K562 (cell line): ENCODE measurements around the gene NFATC1. TPM values are rescaled to one million over a fixed set of nuclear protein-coding genes. Genes with fewer than 3 reads are reported as not detected.
A peak's percentile ranks its signal among the peaks of the same experiment; 100 is the strongest.

ENCODE experiments used
- ATAC-seq: fragments of 200-7000 bp; cut with Tn5 transposase; 3 replicates; pipeline ENCODE4 v1.9.1; 2020; ENCODE audit warnings: moderate library complexity
- BruUV-seq: library from RNA; stranded (reverse); fragments of 400-500 nt; replicated peaks from 2 replicates; lab custom pipeline; 2021; lab: Mats Ljungman, UMichigan
- CTCF ChIA-PET: fragments of 300-600 bp; formaldehyde crosslinking; extraction: SDS; loops from one replicate; lab custom pipeline; 2021; ENCODE audit warnings: low intra/inter-chr PET ratio; lab: Yijun Ruan, JAX
- POLR2A ChIA-PET: fragments of 300-600, 350-650 bp; sonication (Branson Sonifier 250); formaldehyde crosslinking; extraction: SDS; loops from one replicate; lab custom pipeline; 2021; ENCODE audit warnings: antibody characterized with exemption, inconsistent platforms; lab: Yijun Ruan, JAX
- DNase-seq, 4 experiments: peaks; one replicate each; pipeline versions ENCODE4 v3.0.0 to v3.0.0-alpha.2; 2011 to 2018; ENCODE audit warnings: low spot score in 3 of 4, mixed read lengths in 3 of 4; ENCODE audit errors: extremely low read depth in 1 of 4
- FAIRE-seq: peaks from 2 replicates; lab custom pipeline; 2011; peaks lifted over from hg19 to GRCh38; lab: Jason Lieb, UNC
- H2AFZ ChIP-seq: 2 replicates; pipeline ENCODE4 v1.6.0; 2011; ENCODE audit warnings: low read depth, low read length, control low read depth, inconsistent platforms
- H3K27ac ChIP-seq: fragments of 200-600 bp; 3 replicates; pipeline ENCODE4 v1.8.0; 2011; ENCODE audit warnings: low read depth, mild to moderate bottlenecking, control low read depth, inconsistent platforms, low read length, moderate library complexity, mixed read lengths; ENCODE audit errors: extremely low read depth
- H3K27me3 ChIP-seq, 2 experiments: fragments of 300-600 bp in 1 of 2; 2 replicates in 1 of 2; 3 replicates in 1 of 2; pipeline versions ENCODE4 v1.6.0 to v1.8.0; 2011; ENCODE audit warnings: inconsistent platforms in 2 of 2, low read length in 2 of 2, mild to moderate bottlenecking in 1 of 2, mixed read lengths in 1 of 2, moderate library complexity in 1 of 2; ENCODE audit not compliant: control insufficient read depth in 2 of 2, insufficient read depth in 2 of 2
- H3K36me3 ChIP-seq: fragments of 300-600 bp; 3 replicates; pipeline ENCODE4 v1.8.0; 2011; ENCODE audit warnings: mild to moderate bottlenecking, low read length, inconsistent platforms; ENCODE audit not compliant: control insufficient read depth, insufficient read depth
- H3K4me1 ChIP-seq, 2 experiments: fragments of 200-600 bp in 1 of 2; replicated peaks in 1 of 2; 2 replicates in 1 of 2; 3 replicates in 1 of 2; pipeline versions ENCODE4 v1.5.1 to v1.8.0; 2011; ENCODE audit warnings: inconsistent platforms in 2 of 2, low read length in 2 of 2, mild to moderate bottlenecking in 1 of 2, mixed read lengths in 1 of 2, moderate library complexity in 1 of 2; ENCODE audit not compliant: control insufficient read depth in 2 of 2, insufficient read depth in 2 of 2
- H3K4me2 ChIP-seq: 2 replicates; pipeline ENCODE4 v1.6.1; 2011; ENCODE audit warnings: low read length, control low read depth, inconsistent platforms, mixed read lengths; ENCODE audit not compliant: insufficient read depth
- H3K4me3 ChIP-seq: fragments of 200-600 bp; sonication (generic), shearing (Covaris generic); 2 replicates; pipeline ENCODE4 v1.5.1; 2016; ENCODE audit warnings: control low read depth, inconsistent platforms
- H3K79me2 ChIP-seq: fragments of 200-600 bp; 3 replicates; pipeline ENCODE4 v1.8.0; 2011; ENCODE audit warnings: low read length, inconsistent platforms; ENCODE audit not compliant: control insufficient read depth, insufficient read depth
- H3K9ac ChIP-seq, 2 experiments: 2 replicates each; pipeline versions ENCODE4 v1.6.0 to v1.6.1; 2011; ENCODE audit warnings: low read depth in 2 of 2, low read length in 2 of 2, control low read depth in 1 of 2, inconsistent platforms in 1 of 2, mild to moderate bottlenecking in 1 of 2, mixed read lengths in 1 of 2; ENCODE audit not compliant: insufficient read depth in 1 of 2
- H3K9me1 ChIP-seq: one replicate; pipeline ENCODE4 v1.6.0; 2011; ENCODE audit warnings: inconsistent platforms, mild to moderate bottlenecking, low read length, moderate library complexity; ENCODE audit not compliant: control insufficient read depth, insufficient read depth
- H3K9me3 ChIP-seq: replicated peaks from 2 replicates; pipeline ENCODE4 v1.5.1; 2011; ENCODE audit warnings: low read depth, low read length, inconsistent platforms; ENCODE audit not compliant: control insufficient read depth, insufficient read depth
- H4K20me1 ChIP-seq: replicated peaks from 2 replicates; pipeline ENCODE4 v1.6.1; 2011; ENCODE audit warnings: low read length, inconsistent platforms, mixed read lengths; ENCODE audit not compliant: control insufficient read depth, insufficient read depth
- ELF2 ChIP-seq: fragments of 250-450 bp; sonication (Bioruptor Pico); IDR thresholded peaks from 2 replicates; pipeline ENCODE4 v1.5.0; 2021; ENCODE audit warnings: mild to moderate bottlenecking
- ELF4 ChIP-seq: fragments of 450-650 bp; formaldehyde crosslinking; IDR thresholded peaks from 2 replicates; pipeline ENCODE4 v1.4.0; 2022; ENCODE audit warnings: missing genetic modification characterization
- L3MBTL2 ChIP-seq: fragments of 450-650 bp; IDR thresholded peaks from 2 replicates; pipeline ENCODE4 v1.6.1; 2016; ENCODE audit warnings: mild to moderate bottlenecking, moderate library complexity
- RAD21 ChIP-seq, 2 experiments: fragments of 250-450 bp in 1 of 2; fragments of 450-650 bp in 1 of 2; sonication (Bioruptor Pico) in 1 of 2; formaldehyde crosslinking in 1 of 2; IDR thresholded peaks in 1 of 2; conservative IDR thresholded peaks in 1 of 2; 2 replicates each; pipeline versions ENCODE4 v1.4.0 to v1.8.0; 2020 to 2022; ENCODE audit warnings: mild to moderate bottlenecking in 2 of 2, moderate library complexity in 1 of 2
- TOE1 ChIP-seq, 2 experiments: fragments of 450-650 bp in 1 of 2; sonication (generic) in 1 of 2; formaldehyde crosslinking in 1 of 2; IDR thresholded peaks; 2 replicates each; pipeline versions ENCODE4 v1.7.1 to v1.8.0; 2016 to 2022; ENCODE audit warnings: borderline replicate concordance in 2 of 2, mild to moderate bottlenecking in 2 of 2, antibody characterized with exemption in 1 of 2, inconsistent platforms in 1 of 2, low read depth in 1 of 2, missing genetic modification reagents in 1 of 2, moderate library complexity in 1 of 2
- WGBS: fragments of 100-300 bp; shearing (Covaris generic); methylation state at CpG from one replicate; pipeline ENCODE4 v1.1.6; 2016; ENCODE audit warnings: low coverage, mixed read lengths; ENCODE audit not compliant: insufficient coverage; ENCODE audit errors: missing lambda C conversion rate; 5-methylcytosine and 5-hydroxymethylcytosine counted together
- in situ Hi-C: fragments of 300-500 bp; cut with MboI; formaldehyde crosslinking; loops from 4 replicates; pipeline ENCODE4 v1.15.0; 2018; ENCODE audit warnings: inconsistent platforms, mixed read lengths
- intact Hi-C: fragments of 100-400 bp; cut with micrococcal nuclease; formaldehyde crosslinking; loops from 2 replicates; pipeline ENCODE4 v1.14.2; 2022
- polyA plus RNA-seq, 8 experiments: library from polyadenylated mRNA; depleted of rRNA in 4 of 8; stranded (reverse) in 5 of 8; unstranded in 3 of 8; fragments of >200 nt; fragmentation: Nextera tagmentation in 2 of 8; fragmentation: Illumina TruSeq in 1 of 8; extraction: Ambion mirVana in 2 of 8; extraction: Trizol in 1 of 8; gene quantifications; 2 replicates each; pipeline versions ENCODE4 v1.2.1 to v1.2.3, GENCODE V29; 2011 to 2014; ENCODE audit warnings: inconsistent platforms in 1 of 8, missing spikeins in 1 of 8
- total RNA-seq, 7 experiments: library from RNA; depleted of rRNA in 6 of 7; stranded (reverse); fragments of >200 nt in 6 of 7; fragmentation: Illumina TruSeq in 2 of 7; extraction: Trizol in 2 of 7; gene quantifications; 2 replicates each; pipeline versions ENCODE4 v1.2.1 to v1.2.3, GENCODE V29; 2011 to 2021; ENCODE audit warnings: low replicate concordance in 1 of 7
- TF ChIP-seq, protein P1 (sequence below), 2 experiments: IDR thresholded peaks; 2 replicates each; pipeline ENCODE4 v1.6.1; 2012; ENCODE audit warnings: improper control_type of control experiment in 2 of 2, low read depth in 2 of 2, low read length in 2 of 2, borderline replicate concordance in 1 of 2
- TF ChIP-seq, protein P2 (sequence below), 2 experiments: fragments of 450-650 bp; conservative IDR thresholded peaks; 2 replicates each; pipeline ENCODE4 v1.6.1; 2017; ENCODE audit warnings: mild to moderate bottlenecking in 2 of 2, moderate library complexity in 2 of 2
- TF ChIP-seq, protein P3 (sequence below): sonication (generic); formaldehyde crosslinking; IDR thresholded peaks from 2 replicates; pipeline ENCODE4 v1.9.0; 2022; ENCODE audit warnings: mild to moderate bottlenecking, missing genetic modification reagents

NFATC1 gene
- total and polyA plus RNA-seq, 9 of the 15 experiments (the other 6 are each of a cell fraction or from before 2014, with no cell fraction given): 1.1 to 16.4 (median 2.5) TPM

DNA sequence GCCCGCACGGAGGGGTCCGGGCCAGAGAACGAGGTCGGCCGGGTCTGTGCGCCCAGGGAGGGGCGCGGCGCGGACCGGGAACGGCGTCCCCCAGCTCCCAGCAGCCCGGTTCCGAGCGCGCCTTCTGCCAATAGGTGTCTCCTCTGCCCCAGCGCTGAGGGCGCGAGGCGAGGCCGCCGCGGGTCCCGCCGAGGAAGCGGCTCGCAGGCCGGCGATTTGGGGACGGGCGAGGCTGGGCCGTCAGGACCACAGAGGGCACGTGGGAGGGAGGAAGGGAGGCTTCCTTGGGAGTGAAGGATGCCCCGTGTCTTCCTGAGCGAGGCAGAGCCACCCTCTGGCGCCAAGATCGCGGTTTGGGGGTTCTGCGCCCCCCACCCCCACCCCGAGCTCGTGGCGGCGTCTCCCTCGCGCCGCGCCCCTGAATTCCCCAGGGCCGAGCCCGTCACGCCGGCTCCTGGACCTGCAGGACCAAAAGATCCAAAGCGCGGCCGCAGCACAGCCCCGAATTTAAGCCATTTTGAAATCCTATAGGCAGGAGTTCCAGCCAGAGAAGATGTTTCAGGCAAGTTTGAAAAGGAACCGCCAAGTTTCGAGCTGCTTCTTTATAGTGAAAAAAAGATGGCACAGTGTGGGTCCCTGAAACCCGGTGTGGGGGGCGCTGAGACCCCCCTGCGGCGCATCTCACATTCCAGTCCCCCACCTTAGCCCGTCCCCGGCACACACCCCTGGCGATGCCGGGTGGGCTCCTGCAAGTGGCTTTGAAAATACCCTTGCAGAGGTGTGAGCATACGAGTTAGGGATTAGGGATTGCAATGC is 909 bp downstream of the NFATC1 start:
- in situ Hi-C loops: no loop called here
- FAIRE-seq (no peak), DNase-seq (peak in 2 of 4 experiments; percentile 50 to 64), ATAC-seq (peak; percentile 42)
- Histone ChIP-seq H3K27ac (peak overlapping the region; percentile 49; the same call in 1 of the 3 replicates), H3K9me3 (no peaks in the 10 kb centered on the region), H3K9ac (peak overlapping the region; percentile 44 to 87), H3K4me3 (peak overlapping the region; percentile 50), H2AFZ (peak overlapping the region; percentile 82), H3K4me1 (peaks cover 0 to 69% of the 10 kb centered on the region in 2 experiments; a peak in 2 of 5 replicates), H3K27me3 (no peaks in the 10 kb centered on the region), H3K4me2 (peak overlapping the region; percentile 55), H3K79me2 (peaks cover 7% of the 10 kb centered on the region), H3K36me3 (no peaks in the 10 kb centered on the region), H4K20me1 (no peaks in the 10 kb centered on the region), H3K9me1 (no peaks in the 10 kb centered on the region)
- ChIA-PET POLR2A (interaction anchor here (0.6 to 1.2 kb wide), 2 partner anchors 9 to 43 kb away, joined by 3 to 4 read pairs; no protein-coding TSS in a partner anchor), CTCF (no interaction called here)
- BruUV-seq: TSS peak; percentile 42
- intact Hi-C loops: loop anchor here (5.0 kb wide), 2 partner anchors 111 to 131 kb away; no protein-coding TSS in a partner anchor
- WGBS: 53% methylated on average over 7 of the region's 68 CpGs
- no peak for TF ChIP-seq ELF2 (CRISPR knock-in tag)
- TF ChIP-seq, protein P1, sequence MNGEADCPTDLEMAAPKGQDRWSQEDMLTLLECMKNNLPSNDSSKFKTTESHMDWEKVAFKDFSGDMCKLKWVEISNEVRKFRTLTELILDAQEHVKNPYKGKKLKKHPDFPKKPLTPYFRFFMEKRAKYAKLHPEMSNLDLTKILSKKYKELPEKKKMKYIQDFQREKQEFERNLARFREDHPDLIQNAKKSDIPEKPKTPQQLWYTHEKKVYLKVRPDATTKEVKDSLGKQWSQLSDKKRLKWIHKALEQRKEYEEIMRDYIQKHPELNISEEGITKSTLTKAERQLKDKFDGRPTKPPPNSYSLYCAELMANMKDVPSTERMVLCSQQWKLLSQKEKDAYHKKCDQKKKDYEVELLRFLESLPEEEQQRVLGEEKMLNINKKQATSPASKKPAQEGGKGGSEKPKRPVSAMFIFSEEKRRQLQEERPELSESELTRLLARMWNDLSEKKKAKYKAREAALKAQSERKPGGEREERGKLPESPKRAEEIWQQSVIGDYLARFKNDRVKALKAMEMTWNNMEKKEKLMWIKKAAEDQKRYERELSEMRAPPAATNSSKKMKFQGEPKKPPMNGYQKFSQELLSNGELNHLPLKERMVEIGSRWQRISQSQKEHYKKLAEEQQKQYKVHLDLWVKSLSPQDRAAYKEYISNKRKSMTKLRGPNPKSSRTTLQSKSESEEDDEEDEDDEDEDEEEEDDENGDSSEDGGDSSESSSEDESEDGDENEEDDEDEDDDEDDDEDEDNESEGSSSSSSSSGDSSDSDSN (IDR thresholded peaks at IDR 0.05; ENCODE audit: borderline replicate concordance in 1 of 2, low read depth in 2 of 2, low read length in 2 of 2): 0 out of 4 replicates have a peak, but pooled peaks of 1 of the 2 experiments have one; percentile 55
- TF ChIP-seq, protein P2, sequence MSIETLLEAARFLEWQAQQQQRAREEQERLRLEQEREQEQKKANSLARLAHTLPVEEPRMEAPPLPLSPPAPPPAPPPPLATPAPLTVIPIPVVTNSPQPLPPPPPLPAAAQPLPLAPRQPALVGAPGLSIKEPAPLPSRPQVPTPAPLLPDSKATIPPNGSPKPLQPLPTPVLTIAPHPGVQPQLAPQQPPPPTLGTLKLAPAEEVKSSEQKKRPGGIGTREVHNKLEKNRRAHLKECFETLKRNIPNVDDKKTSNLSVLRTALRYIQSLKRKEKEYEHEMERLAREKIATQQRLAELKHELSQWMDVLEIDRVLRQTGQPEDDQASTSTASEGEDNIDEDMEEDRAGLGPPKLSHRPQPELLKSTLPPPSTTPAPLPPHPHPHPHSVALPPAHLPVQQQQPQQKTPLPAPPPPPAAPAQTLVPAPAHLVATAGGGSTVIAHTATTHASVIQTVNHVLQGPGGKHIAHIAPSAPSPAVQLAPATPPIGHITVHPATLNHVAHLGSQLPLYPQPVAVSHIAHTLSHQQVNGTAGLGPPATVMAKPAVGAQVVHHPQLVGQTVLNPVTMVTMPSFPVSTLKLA (conservative IDR thresholded peaks at IDR 0.05): 0 out of 4 replicates have a peak, but pooled peaks of 1 of the 2 experiments have one; percentile 28
- TF ChIP-seq TOE1 (IDR thresholded peaks at IDR 0.05; ENCODE audit: borderline replicate concordance): no peak
- TF ChIP-seq TOE1 (CRISPR knock-in tag; IDR thresholded peaks at IDR 0.05; ENCODE audit: borderline replicate concordance, low read depth): no peak
- TF ChIP-seq, protein P3, sequence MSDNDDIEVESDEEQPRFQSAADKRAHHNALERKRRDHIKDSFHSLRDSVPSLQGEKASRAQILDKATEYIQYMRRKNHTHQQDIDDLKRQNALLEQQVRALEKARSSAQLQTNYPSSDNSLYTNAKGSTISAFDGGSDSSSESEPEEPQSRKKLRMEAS (CRISPR knock-in tag): 0 out of 2 replicates have a peak, but pooled peaks have one; percentile 17
- TF ChIP-seq L3MBTL2: peak; percentile 65; the same call in 1 of the 2 replicates
- TF ChIP-seq ELF4 (CRISPR knock-in tag): no peak
- peak; percentile 33 to 59 for TF ChIP-seq RAD21 (CRISPR knock-in tag; conservative IDR thresholded peaks at IDR 0.05 in 1 of 2, IDR thresholded peaks at IDR 0.05 in 1 of 2)
